GM21723 (cell line): ENCODE measurements around the gene LIMK1.
"Not testable (repeated sequence)": the region's sequence is repeated elsewhere in the genome, so short reads cannot be mapped to it uniquely, and the experiment has no call there.

Experiments
- ATAC-seq: cut with Tn5 transposase; IDR thresholded peaks from one replicate; pipeline ENCODE4 v1.9.1; 2021; ENCODE audit warnings: mild to moderate bottlenecking, moderate library complexity; ENCODE audit not compliant: unreplicated experiment

The LIMK1 gene

GRCh38 chr7:74119831-74120230 is 36.2 kb downstream of the LIMK1 start:
- ATAC-seq = no peak

DNA sequence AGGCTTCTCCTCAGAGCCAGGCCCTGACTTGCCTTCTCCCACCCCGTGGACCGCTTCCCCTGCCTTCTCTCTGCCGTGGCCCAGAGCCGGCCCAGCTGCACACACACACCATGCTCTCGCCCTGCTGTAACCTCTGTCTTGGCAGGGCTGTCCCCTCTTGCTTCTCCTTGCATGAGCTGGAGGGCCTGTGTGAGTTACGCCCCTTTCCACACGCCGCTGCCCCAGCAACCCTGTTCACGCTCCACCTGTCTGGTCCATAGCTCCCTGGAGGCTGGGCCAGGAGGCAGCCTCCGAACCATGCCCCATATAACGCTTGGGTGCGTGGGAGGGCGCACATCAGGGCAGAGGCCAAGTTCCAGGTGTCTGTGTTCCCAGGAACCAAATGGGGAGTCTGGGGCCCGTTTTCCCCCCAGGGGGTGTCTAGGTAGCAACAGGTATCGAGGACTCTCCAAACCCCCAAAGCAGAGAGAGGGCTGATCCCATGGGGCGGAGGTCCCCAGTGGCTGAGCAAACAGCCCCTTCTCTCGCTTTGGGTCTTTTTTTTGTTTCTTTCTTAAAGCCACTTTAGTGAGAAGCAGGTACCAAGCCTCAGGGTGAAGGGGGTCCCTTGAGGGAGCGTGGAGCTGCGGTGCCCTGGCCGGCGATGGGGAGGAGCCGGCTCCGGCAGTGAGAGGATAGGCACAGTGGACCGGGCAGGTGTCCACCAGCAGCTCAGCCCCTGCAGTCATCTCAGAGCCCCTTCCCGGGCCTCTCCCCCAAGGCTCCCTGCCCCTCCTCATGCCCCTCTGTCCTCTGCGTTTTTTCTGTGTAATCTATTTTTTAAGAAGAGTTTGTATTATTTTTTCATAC is 38.0 kb downstream of the LIMK1 start:
- no peak for ATAC-seq

DNA sequence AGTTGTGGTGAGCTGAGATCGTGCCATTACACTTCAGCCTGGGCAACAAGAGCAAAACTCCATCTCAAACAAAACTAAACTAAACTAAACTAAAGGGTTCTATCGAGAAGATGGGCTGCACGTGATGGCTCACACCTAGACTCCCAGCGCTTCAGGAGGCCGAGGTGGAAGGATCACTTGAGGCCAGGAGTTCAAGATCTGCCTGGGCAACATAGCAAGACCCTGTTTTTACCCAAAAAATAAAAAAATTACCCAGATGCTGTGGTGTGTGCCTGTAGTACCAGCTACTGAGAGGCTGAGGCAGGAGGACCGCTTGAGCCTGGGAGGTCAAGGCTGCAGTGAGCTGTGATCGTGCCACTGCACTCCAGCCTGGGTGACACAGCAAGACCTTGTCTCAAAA is 40.3 kb downstream of the LIMK1 start:
- not testable (repeated sequence) for ATAC-seq

DNA sequence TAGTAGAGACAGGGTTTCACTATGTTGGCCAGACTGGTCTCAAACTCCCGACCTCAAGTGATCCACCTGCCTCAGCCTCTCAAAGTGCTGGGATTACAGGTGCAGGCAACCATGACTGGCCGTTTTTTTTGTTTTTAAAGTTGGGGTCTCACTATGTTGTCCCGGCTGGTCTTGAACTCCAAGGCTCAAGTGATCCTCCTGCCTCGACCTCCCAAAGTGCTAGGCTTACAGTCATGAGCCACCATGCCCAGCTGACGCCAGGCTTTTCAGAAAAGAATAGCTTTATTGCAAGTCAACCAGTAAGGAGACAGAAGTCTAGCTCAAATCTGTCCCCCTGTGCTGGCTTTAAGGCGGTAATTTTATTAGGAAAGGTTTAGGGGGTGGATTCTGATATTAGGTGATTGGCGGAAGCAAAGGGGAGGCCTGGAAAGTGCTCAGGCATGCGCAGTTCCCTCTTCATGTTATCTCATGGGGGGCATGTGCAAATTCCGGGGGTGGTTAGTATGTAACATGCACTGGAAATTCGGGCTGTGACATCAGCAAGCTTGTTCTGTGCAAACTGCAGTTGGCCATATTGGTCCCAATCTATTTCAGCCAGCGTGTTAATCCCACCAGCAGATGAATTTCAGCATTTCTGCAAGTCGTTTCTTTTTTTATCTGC is 42.7 kb downstream of the LIMK1 start:
- no peak for ATAC-seq

DNA sequence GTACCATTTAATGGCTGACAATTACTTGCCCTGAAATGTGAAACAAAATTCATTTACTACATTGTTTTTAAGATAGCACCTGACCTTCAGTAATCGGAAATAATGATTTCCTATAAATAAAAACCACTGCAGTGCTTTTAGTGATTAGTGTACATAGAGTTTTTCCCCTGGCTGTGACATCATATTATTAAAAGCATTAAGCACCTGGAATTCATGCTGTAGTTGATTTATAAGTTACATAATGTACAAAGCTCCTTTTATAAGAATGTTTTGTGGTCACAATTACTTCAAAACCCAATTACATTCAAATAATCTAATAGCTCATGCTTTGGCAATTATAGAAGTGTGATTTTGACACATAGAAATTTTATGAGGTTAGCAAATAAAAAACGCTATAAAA is 46.3 kb downstream of the LIMK1 start:
- ATAC-seq = no peak

DNA sequence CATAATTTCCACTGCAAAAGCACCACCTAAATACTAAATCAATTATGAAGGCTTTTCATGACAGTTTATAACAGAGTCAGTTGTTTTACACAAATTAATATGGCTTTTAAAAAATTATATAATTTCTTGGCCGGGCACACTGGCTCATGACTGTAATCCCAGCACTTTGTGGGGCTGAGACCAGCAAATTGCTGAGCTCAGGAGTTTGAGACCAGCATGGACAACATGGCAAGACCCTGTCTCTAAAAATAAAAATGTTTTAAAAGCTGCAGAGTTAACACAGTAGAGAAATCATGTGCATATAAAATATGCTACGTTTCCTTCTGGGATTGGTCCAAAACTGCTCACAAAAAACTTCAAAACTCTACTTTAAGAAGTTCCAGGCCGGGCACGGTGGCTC is 46.9 kb downstream of the LIMK1 start:
- no peak for ATAC-seq

DNA sequence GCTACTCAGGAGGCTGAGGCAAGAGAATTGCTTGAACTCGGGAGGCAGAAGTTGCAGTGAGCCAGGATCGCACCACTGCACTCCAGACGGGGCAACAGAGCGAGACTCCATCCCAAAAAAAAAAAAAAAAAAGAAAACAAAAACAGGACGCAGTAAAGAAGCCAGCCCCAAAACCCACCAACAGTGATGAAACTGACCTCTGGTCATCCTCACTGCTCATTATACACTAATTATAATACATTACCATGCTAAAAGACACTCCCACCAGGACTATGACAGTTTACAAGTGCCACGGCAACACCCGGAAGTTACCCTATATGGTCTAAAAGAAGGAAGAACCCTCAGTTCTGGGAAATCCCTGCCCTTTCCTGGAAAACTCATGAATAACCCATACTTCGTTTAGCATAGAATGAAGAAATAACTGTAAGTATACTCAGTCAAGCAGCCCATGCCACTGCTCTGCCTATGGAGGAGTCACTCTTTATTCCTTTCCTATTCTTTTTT is 50.6 kb downstream of the LIMK1 start:
- ATAC-seq = no peak

- no peak for ATAC-seq
These were observed 54.8 kb downstream of the LIMK1 start for GRCh38 chr7:74138334-74138867.

GRCh38 chr7:74138945-74139843 is 55.6 kb downstream of the LIMK1 start:
- no peak for ATAC-seq

GRCh38 chr7:74141705-74142104 is 58.1 kb downstream of the LIMK1 start:
- no peak for ATAC-seq

DNA sequence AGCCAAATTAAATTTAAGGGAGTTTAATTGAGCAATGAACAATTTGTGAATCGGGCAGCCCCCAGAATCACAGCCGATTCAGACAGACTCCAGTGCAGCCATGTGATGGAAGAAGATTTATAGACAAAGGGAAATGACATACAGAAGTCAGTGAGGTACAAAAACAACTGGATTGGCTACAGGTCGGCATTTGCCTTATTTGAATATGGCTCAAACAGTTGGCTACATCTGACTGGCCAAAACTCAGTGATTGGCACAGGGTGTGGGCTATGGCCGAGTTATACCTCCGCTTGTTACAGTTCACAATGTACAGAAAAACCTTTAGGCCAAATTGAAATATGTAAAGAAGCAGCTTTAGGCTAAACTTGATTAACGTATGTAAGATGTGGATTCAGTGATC is 59.8 kb downstream of the LIMK1 start:
- no peak for ATAC-seq

- ATAC-seq = no peak
These were observed 64.9 kb downstream of the LIMK1 start for GRCh38 chr7:74148491-74148890.

DNA sequence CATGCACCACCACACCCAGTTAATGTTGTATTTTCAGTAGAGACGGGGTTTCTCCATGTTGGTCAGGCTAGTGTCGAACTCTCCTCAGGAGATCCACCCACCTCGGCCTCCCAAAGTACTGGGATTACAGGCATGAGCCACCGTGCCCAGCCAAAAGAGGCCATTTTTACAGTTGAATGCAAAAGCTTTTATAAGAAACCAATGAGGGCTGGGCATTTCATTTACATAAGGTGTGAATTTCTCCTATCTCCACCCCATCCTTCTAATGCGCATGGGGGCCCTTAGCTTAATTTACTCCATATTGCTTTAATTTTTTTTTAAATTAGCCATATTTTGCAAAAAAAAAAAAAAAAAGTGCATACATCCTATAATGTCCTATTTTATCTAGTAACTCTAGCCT is 65.5 kb downstream of the LIMK1 start:
- ATAC-seq = no peak

- ATAC-seq = no peak
These were observed 66.0 kb downstream of the LIMK1 start for GRCh38 chr7:74149603-74150002.

GRCh38 chr7:74153736-74154135 is 70.1 kb downstream of the LIMK1 start:
- ATAC-seq = no peak

DNA sequence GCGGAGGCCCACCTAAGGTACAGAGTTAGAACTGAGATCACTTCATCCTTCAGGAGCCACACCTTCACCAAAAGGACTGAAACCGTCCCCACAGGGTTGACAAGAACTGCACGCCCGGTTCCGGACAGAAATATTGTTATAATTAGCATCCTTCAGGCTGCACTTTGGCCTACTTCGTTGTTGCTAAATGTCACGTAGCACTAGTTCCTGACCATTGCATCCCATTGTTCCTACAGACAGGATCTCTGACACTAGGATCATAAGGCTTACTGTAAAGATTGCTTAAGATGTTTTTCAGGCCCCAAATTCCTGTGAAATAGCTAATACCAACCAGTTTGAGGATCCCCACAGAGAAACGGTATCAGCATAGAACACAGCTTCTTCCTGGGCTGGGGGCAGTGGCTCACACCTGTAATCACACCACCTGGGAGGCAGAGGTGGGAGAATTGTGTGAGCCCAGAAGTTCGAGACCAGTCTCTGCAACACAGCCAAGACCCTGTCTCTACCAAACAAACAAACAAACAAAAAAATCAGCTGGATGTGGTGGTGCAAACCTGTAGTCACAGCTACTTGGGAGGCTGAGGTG is 72.3 kb downstream of the LIMK1 start:
- ATAC-seq = no peak

- ATAC-seq = no peak
These were observed 74.0 kb downstream of the LIMK1 start for GRCh38 chr7:74157605-74158004.

DNA sequence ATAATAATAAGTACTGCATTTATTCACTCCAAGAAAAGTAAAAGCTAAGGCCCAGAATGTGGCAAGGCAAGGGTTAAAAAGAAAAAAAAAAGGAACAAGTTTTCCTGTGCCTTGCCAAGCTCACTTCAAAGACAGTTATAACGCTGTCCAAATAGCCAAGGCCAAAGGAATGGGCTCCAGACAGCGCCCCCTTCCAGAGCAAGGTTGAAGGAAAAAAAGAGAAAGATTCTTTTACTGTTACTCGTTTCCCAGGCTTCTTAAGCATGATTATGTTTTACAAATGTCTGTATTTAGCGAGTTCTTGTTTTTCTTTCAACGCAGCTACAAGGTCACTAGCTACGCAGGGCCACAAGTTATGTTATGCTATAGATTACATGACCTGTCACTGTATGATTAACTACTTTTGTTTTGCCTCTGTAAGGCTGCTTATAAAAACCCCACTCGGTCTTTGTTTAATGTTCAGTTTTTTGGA is 81.4 kb downstream of the LIMK1 start:
- ATAC-seq = no peak

DNA sequence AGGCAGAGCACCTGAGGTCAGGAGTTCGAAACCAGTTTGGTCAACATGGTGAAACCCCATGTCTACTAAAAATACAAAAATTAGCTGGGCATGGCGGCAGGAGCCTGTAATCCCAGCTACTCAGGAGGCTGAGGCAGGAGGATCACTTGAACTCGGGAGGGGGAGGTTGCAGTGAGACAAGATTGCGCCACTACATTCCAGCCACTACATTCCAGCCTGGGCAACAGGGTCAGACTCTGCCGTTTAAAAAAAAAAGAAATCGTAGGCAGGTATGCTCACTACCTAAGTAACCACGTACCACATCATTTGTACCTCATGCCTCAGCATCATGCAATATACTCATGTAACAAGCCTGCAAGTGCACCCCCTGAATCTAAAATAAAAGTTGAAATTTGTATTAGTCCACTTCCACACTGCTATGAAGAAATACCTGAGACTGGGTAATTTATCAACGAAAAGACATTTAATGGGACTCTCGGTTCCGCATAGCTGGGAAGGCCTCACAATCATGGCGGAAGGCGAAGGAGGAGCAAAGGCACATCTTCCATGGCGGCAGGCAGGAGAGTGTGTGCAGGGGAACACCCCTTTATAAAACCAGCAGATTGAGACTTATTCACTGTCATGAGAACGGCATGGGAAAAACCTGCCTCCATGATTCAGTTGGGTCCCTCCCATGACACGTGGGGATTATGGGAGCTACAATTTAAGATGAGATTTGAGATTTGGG is 82.4 kb downstream of the LIMK1 start:
- ATAC-seq = no peak

DNA sequence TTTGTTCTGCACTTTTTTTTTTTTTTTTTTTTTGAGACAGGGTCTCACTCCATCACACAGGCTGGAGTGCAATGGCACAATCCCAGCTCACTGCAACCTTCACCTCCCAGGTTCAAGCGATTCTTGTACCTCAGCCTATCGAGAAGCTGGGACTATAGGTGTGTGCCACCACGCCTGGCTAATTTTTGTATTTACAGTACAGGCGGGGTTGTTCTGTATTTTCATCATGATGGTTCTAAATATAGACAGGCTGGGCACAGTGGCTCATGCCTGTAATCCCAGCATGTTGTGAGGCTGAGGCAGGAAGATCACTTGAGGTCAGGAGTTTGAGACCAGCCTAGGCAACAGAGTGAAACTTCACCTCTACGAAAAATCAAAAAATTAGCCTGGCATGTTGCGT is 83.7 kb downstream of the LIMK1 start:
- ATAC-seq = not testable (repeated sequence)
